Measurements from ENCODE around the gene SLC29A1.
A peak's percentile ranks its signal among the peaks of the same experiment; 100 is the strongest.

GRCh38 chr6:44253307-44254101 lies 30.1 kb downstream of the SLC29A1 start:
- peak in 11 of 12 donors; percentile 12 to 47 (median 33) for TF ChIP-seq CTCF (IDR thresholded peaks at IDR 0.05)
- TF ChIP-seq POLR2A (IDR thresholded peaks at IDR 0.05): no peak
